Measurements from ENCODE around the gene CCDC71. TPM values are rescaled to one million over a fixed set of nuclear protein-coding genes. Genes with fewer than 3 reads are reported as not detected.
A peak's percentile ranks its signal among the peaks of the same experiment; 100 is the strongest.

CCDC71 gene
- total and polyA plus RNA-seq, 9 of the 15 experiments (the other 6 are each of a cell fraction or from before 2014, with no cell fraction given): 0.13 to 19.3 (median 14.3) TPM

- TF ChIP-seq ZBTB40 (IDR thresholded peaks at IDR 0.05) (peak; percentile 26; the same call in 1 of the 2 replicates), ZBTB40 (CRISPR knock-in tag; IDR thresholded peaks at IDR 0.05) (no peak), RB1 (IDR thresholded peaks at IDR 0.05; ENCODE audit: low read depth) (peak; percentile 68), ZNF12 (CRISPR knock-in tag; IDR thresholded peaks at IDR 0.05) (no peak), ZNF395 (CRISPR knock-in tag; IDR thresholded peaks at IDR 0.05) (peak; percentile 68; the same call in 1 of the 2 replicates), KLF6 (CRISPR knock-in tag; IDR thresholded peaks at IDR 0.05; ENCODE audit: borderline replicate concordance) (no peak), MAFF (IDR thresholded peaks at IDR 0.05; ENCODE audit: low read length) (no peak), USF1 (CRISPR knock-in tag; IDR thresholded peaks at IDR 0.05) (peak; percentile 56), ZNF354B (CRISPR knock-in tag; IDR thresholded peaks at IDR 0.05) (no peak), HDGF (IDR thresholded peaks at IDR 0.05) (no peak), ZBTB1 (CRISPR knock-in tag; IDR thresholded peaks at IDR 0.05; ENCODE audit: borderline replicate concordance, low read depth) (0 out of 2 replicates have a peak, but pooled peaks have one; percentile 37), PRMT5 (CRISPR knock-in tag; IDR thresholded peaks at IDR 0.05) (no peak), TCF3 (CRISPR knock-in tag; IDR thresholded peaks at IDR 0.05) (peak; percentile 83), ZNF668 (CRISPR knock-in tag; IDR thresholded peaks at IDR 0.05) (no peak), JUN (IDR thresholded peaks at IDR 0.05; ENCODE audit: borderline replicate concordance, low read depth, low read length) (no peak), JUN (CRISPR knock-in tag; IDR thresholded peaks at IDR 0.05; ENCODE audit: borderline replicate concordance) (0 out of 2 replicates have a peak, but pooled peaks have one; percentile 21), CREB1 (IDR thresholded peaks at IDR 0.05) (0 out of 2 replicates have a peak, but pooled peaks have one; percentile 34), CREB1 (CRISPR knock-in tag; IDR thresholded peaks at IDR 0.05) (peak; percentile 67; the same call in 1 of the 2 replicates)
Measured at GRCh38 chr3:49171119-49171774, 5.1 kb upstream of the CCDC71 start, which contains the start of gene KLHDC8B (continued).
